Liver (tissue), 9 donors: ENCODE measurements around the gene CBL. TPM values are rescaled to one million over a fixed set of nuclear protein-coding genes. Genes with fewer than 3 reads are reported as not detected.

Source experiments
- DNase-seq: peaks from one replicate; pipeline ENCODE4 v3.0.0-alpha.2; 2017; ENCODE audit warnings: low spot score
- H3K27ac ChIP-seq, 2 donors: one replicate each; pipeline ENCODE4 v1.7.0; 2013; ENCODE audit warnings: inconsistent platforms in 2 of 2, low read length in 2 of 2, control low read depth in 1 of 2, low read depth in 1 of 2, mild to moderate bottlenecking in 1 of 2
- H3K27me3 ChIP-seq, 4 donors: one replicate each; pipeline versions ENCODE4 v1.6.1 to v1.7.0; 2013; ENCODE audit warnings: low read length in 3 of 4, inconsistent platforms in 1 of 4, mild to moderate bottlenecking in 1 of 4, moderate library complexity in 1 of 4; ENCODE audit not compliant: control insufficient read depth in 4 of 4, insufficient read depth in 4 of 4
- H3K36me3 ChIP-seq, 4 donors: one replicate each; pipeline versions ENCODE4 v1.6.1 to v1.7.0; 2013; ENCODE audit warnings: low read length in 3 of 4, mild to moderate bottlenecking in 3 of 4, low read depth in 1 of 4, moderate library complexity in 1 of 4; ENCODE audit not compliant: control insufficient read depth in 4 of 4, insufficient read depth in 3 of 4
- H3K4me1 ChIP-seq, 4 donors: one replicate each; pipeline versions ENCODE4 v1.6.1 to v1.7.0; 2013; ENCODE audit warnings: low read length in 3 of 4, mild to moderate bottlenecking in 3 of 4, moderate library complexity in 1 of 4; ENCODE audit not compliant: control insufficient read depth in 4 of 4, insufficient read depth in 4 of 4
- H3K4me3 ChIP-seq, 3 donors: one replicate each; pipeline versions ENCODE4 v1.6.1 to v1.7.0; 2013; ENCODE audit warnings: low read length in 3 of 3, control low read depth in 1 of 3, low read depth in 1 of 3, mild to moderate bottlenecking in 1 of 3
- H3K9ac ChIP-seq, 2 donors: one replicate each; pipeline ENCODE4 v1.7.0; 2013; ENCODE audit warnings: low read length in 2 of 2, mild to moderate bottlenecking in 2 of 2, moderate library complexity in 2 of 2, control low read depth in 1 of 2, low read depth in 1 of 2
- H3K9me3 ChIP-seq, 4 donors: one replicate each; pipeline versions ENCODE4 v1.6.1 to v1.7.0; 2013; ENCODE audit warnings: low read length in 3 of 4; ENCODE audit not compliant: control insufficient read depth in 4 of 4
- FOXA2 ChIP-seq: IDR thresholded peaks from 2 replicates; pipeline ENCODE4 v1.6.1; 2016; ENCODE audit warnings: antibody characterized with exemption
- HNF4A ChIP-seq, 2 donors: conservative IDR thresholded peaks; 2 replicates each; pipeline ENCODE4 v1.6.1; 2016; ENCODE audit warnings: antibody characterized with exemption in 2 of 2, mild to moderate bottlenecking in 2 of 2
- NR2F2 ChIP-seq: IDR thresholded peaks from 2 replicates; pipeline ENCODE4 v1.6.1; 2016; ENCODE audit warnings: antibody characterized with exemption
- REST ChIP-seq: IDR thresholded peaks from 2 replicates; pipeline ENCODE4 v1.6.1; 2016; ENCODE audit warnings: antibody characterized with exemption, mild to moderate bottlenecking
- SP1 ChIP-seq: IDR thresholded peaks from 2 replicates; pipeline ENCODE4 v1.6.1; 2018; ENCODE audit warnings: antibody characterized with exemption, mild to moderate bottlenecking
- YY1 ChIP-seq: IDR thresholded peaks from 2 replicates; pipeline ENCODE4 v1.6.1; 2016; ENCODE audit warnings: antibody characterized with exemption, mild to moderate bottlenecking
- WGBS: extraction: QIAGEN DNeasy Blood & Tissue Kit; methylation state at CpG from one replicate; pipeline ENCODE4 v1.1.7; 2013; 5-methylcytosine and 5-hydroxymethylcytosine counted together
- polyA plus RNA-seq, 2 donors: library from polyadenylated mRNA; stranded (reverse) in 1 of 2; unstranded in 1 of 2; fragments of 200-250 nt in 1 of 2; fragments of >200 nt in 1 of 2; fragmentation: Nextera tagmentation in 1 of 2; extraction: Ambion mirVana in 1 of 2; gene quantifications; one replicate each; pipeline versions ENCODE4 v1.2.1 to v1.2.3, GENCODE V29; 2013 to 2015
- total RNA-seq, 2 donors: library from RNA; depleted of rRNA; stranded (reverse); fragments of >200 nt; gene quantifications; one replicate each; pipeline ENCODE4 v1.2.3, GENCODE V29; 2014
- TF ChIP-seq, protein P1 (sequence below): fragments of 150-350 bp; IDR thresholded peaks from 2 replicates; pipeline ENCODE4 v1.5.1; 2017; ENCODE audit warnings: improper control_type of control experiment, low read depth, low read length; ENCODE audit not compliant: missing input control
- TF ChIP-seq, protein P2 (sequence below): IDR thresholded peaks from 2 replicates; pipeline ENCODE4 v1.6.1; 2016; ENCODE audit warnings: antibody characterized with exemption
- TF ChIP-seq, protein P3 (sequence below): IDR thresholded peaks from 2 replicates; pipeline ENCODE4 v1.6.1; 2016; ENCODE audit warnings: antibody characterized with exemption
- donor health status: healthy.
- donor health status: healthy.
- donor health status: healthy.
- donor health status: healthy.
- donor health status: healthy.

The CBL gene
- total and polyA plus RNA-seq, 4 donors, result 1.6 to 5.5 (median 3.5) TPM

GRCh38 chr11:119346605-119347004 lies 140.5 kb downstream of the CBL start, which contains the start of gene MFRP (continued):
- TF ChIP-seq, protein P1, sequence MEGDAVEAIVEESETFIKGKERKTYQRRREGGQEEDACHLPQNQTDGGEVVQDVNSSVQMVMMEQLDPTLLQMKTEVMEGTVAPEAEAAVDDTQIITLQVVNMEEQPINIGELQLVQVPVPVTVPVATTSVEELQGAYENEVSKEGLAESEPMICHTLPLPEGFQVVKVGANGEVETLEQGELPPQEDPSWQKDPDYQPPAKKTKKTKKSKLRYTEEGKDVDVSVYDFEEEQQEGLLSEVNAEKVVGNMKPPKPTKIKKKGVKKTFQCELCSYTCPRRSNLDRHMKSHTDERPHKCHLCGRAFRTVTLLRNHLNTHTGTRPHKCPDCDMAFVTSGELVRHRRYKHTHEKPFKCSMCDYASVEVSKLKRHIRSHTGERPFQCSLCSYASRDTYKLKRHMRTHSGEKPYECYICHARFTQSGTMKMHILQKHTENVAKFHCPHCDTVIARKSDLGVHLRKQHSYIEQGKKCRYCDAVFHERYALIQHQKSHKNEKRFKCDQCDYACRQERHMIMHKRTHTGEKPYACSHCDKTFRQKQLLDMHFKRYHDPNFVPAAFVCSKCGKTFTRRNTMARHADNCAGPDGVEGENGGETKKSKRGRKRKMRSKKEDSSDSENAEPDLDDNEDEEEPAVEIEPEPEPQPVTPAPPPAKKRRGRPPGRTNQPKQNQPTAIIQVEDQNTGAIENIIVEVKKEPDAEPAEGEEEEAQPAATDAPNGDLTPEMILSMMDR, result no peak
- TF ChIP-seq YY1, result no peak
- TF ChIP-seq FOXA2, result no peak
- no peak for TF ChIP-seq HNF4A (conservative IDR thresholded peaks at IDR 0.05)

GRCh38 chr11:119347242-119347641 lies 141.1 kb downstream of the CBL start:
- no peak overlapping the region for H3K27ac ChIP-seq
- no peak overlapping the region for H3K4me3 ChIP-seq
- no peaks in the 10 kb centered on the region for H3K4me1 ChIP-seq
- no peak overlapping the region for H3K9ac ChIP-seq
- DNase-seq, result no peak
- no peaks in the 10 kb centered on the region for H3K36me3 ChIP-seq
- H3K27me3 ChIP-seq, result no peaks in the 10 kb centered on the region
- TF ChIP-seq, protein P2, sequence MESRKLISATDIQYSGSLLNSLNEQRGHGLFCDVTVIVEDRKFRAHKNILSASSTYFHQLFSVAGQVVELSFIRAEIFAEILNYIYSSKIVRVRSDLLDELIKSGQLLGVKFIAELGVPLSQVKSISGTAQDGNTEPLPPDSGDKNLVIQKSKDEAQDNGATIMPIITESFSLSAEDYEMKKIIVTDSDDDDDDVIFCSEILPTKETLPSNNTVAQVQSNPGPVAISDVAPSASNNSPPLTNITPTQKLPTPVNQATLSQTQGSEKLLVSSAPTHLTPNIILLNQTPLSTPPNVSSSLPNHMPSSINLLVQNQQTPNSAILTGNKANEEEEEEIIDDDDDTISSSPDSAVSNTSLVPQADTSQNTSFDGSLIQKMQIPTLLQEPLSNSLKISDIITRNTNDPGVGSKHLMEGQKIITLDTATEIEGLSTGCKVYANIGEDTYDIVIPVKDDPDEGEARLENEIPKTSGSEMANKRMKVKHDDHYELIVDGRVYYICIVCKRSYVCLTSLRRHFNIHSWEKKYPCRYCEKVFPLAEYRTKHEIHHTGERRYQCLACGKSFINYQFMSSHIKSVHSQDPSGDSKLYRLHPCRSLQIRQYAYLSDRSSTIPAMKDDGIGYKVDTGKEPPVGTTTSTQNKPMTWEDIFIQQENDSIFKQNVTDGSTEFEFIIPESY, result no peak
- TF ChIP-seq SP1, result no peak
- TF ChIP-seq NR2F2, result no peak
- 74% methylated on average over 2 of the region's 2 CpGs for WGBS
- no peaks in the 10 kb centered on the region for H3K9me3 ChIP-seq

- no peak for DNase-seq
- Histone ChIP-seq H3K4me3 (no peak overlapping the region), H3K4me1 (peaks cover 0 to 5% (median 0%) of the 10 kb centered on the region in 4 donors), H3K9me3 (no peaks in the 10 kb centered on the region), H3K9ac (no peak overlapping the region), H3K27ac (no peak overlapping the region), H3K27me3 (no peaks in the 10 kb centered on the region), H3K36me3 (no peaks in the 10 kb centered on the region)
- TF ChIP-seq, protein P3, sequence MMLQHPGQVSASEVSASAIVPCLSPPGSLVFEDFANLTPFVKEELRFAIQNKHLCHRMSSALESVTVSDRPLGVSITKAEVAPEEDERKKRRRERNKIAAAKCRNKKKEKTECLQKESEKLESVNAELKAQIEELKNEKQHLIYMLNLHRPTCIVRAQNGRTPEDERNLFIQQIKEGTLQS, result no peak
- TF ChIP-seq, protein P2, result no peak
- TF ChIP-seq REST (no peak), HNF4A (conservative IDR thresholded peaks at IDR 0.05) (no peak)
- 84% methylated on average over 16 of the region's 16 CpGs for WGBS
Measured at GRCh38 chr11:119347940-119348605, 141.9 kb downstream of the CBL start.
